Esophagus mucosa (tissue), 1 donor: ENCODE data around the gene BUD13. TPM values are rescaled to one million over a fixed set of nuclear protein-coding genes. Genes with fewer than 3 reads are reported as not detected.
"Not testable (repeated sequence)": the region's sequence is repeated elsewhere in the genome, so short reads cannot be mapped to it uniquely, and the experiment has no call there.

ENCODE experiments used
- ATAC-seq: fragments of 200-7000 bp; cut with Tn5 transposase; one replicate; pipeline ENCODE4 v1.9.1; 2020
- total RNA-seq: library from RNA; stranded (reverse); gene quantifications from one replicate; pipeline ENCODE4 v1.2.4, GENCODE V29; 2023
- donor health status: DM: yes; HTN: yes; CAD: no.

BUD13 gene, protein sequence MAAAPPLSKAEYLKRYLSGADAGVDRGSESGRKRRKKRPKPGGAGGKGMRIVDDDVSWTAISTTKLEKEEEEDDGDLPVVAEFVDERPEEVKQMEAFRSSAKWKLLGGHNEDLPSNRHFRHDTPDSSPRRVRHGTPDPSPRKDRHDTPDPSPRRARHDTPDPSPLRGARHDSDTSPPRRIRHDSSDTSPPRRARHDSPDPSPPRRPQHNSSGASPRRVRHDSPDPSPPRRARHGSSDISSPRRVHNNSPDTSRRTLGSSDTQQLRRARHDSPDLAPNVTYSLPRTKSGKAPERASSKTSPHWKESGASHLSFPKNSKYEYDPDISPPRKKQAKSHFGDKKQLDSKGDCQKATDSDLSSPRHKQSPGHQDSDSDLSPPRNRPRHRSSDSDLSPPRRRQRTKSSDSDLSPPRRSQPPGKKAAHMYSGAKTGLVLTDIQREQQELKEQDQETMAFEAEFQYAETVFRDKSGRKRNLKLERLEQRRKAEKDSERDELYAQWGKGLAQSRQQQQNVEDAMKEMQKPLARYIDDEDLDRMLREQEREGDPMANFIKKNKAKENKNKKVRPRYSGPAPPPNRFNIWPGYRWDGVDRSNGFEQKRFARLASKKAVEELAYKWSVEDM
- 9.1 TPM for total RNA-seq

DNA sequence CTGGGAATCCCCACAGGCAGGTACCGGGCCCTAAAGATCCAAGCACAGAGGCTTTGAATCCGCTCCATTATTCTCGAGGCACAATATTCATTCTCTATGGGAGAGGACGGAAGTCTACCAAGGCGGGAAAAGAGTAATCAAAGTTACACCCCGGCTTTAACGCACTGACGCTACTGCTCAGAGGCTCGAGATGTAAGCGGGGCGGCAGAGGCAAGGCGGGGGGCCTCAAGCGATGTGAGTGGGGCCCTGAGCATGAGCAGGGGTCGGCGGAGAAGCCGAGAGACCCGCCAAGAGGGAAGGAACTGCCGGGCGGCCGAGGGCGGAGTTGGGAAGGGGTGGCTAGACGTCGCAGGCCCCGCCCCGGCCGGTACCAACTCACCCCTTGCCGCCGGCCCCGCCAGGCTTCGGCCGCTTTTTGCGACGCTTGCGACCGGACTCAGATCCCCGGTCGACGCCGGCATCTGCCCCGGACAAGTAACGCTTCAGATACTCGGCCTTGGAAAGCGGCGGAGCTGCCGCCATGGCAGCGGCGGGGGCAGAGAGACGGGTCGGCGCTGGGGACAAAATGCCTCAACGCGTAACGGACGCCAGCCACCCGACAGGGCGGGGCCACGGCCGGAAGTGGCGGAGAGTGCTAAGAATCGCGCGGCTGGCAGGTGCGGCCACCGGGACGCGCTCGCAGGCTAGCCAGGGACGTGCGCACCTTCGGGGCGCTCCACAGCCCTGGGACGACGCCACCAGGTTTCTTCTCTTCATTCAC lies at the start of gene BUD13:
Gene BUD13 (minus strand): TSS at position 545 of the 760 bp plus-strand sequence. CDS start 23 bp downstream, at position 522.
- peak; percentile 94 for ATAC-seq

DNA sequence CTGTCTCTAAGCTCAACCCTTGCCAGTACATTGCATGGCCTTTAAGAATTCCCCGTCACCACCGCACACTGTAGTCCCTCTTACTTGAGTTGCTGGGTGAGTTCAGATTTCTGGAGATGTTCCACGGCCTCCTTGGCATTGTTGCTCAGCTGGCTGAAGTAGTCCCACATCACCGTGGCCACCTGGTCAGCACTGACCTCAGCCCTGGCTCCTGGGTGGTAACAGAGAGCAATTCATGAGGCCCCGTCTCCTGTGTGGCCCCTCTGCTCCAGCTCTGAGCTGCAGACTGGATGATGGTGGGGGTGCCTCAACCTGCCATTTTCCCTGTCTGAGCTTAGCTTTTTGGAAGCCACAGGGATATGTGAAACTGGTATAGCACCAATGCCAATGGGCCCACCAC lies 49.8 kb upstream of the BUD13 start:
- ATAC-seq: no peak

DNA sequence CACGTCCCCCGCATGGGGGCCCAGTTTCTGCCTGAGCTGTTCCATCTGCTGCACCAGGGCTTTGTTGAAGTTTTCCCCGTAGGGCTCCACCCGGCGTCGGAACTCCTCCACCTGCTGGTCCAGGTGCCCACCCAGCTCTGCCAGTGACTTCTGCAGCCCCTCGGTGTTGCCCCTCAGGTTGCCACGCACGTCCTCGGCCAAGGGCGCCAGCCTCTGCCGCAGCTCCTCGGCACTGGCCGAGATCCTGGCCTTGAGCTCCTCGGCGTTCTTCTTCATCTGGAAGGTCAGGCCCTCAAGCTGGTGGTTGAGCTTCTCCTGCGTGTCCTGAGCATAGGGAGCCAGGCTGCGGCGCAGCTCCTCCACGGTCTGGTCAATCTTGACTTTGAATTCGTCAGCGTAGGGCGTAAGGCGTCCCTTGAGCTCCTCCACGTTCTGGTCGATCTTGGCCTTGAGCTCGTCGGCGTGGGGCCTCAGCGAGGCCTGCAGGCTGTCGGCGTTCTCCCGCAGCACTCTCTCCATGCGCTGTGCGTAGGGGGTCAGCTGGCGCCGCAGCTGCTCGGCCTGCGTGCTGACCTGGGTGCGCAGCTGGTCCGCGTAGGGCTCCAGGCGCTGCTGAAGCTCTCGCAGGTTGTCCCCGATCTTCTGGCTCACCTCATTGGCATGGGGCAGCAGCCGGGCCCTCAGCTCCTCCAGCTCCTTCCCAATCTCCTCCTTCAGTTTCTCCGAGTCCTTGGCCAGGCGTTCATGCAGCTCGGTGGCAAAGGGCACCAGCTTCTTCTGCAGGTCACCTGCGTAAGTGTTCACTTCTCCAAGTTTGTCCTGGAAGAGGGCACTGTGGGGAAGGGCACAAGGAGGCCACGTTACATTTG lies 48.5 kb upstream of the BUD13 start:
- ATAC-seq: no peak

DNA sequence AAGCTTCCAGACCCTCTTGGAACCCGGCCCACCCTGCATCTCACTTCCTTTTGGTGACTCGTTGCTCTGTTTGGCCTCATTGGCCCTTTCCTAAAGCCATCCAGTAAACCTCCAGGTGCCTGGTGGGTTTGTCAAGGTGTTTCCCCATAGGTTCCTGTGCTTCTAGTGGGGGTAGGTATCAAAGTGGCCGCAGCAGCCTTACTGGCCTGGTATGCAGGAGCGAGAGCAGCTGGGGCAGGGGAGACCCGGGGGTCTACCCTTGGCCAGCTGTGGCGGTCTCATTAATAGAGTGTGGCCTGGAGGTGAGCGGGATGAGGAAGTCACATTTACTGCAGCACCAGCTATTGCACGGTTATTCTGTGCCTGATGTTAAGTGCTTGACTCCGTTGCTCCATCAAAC lies 46.3 kb upstream of the BUD13 start:
- ATAC-seq: no peak

DNA sequence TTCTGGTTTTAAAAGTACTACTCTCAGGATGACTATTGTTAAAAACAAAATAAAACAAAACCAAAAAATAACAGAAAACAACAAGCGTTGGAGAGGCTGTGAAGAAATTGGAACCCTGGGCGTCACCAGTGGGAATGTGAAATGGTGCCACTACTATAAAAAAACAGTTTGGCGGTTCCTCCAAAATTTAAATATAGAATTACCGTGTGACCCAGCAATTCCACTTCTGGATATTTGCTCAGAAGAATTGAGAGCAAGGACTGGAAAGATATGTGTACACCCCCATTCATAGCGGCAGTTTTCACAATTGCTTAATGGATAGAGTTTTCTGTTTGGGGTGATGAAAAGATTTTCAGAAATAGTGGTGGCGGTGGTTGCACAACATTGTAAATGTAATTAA lies 41.7 kb upstream of the BUD13 start:
- no peak for ATAC-seq

DNA sequence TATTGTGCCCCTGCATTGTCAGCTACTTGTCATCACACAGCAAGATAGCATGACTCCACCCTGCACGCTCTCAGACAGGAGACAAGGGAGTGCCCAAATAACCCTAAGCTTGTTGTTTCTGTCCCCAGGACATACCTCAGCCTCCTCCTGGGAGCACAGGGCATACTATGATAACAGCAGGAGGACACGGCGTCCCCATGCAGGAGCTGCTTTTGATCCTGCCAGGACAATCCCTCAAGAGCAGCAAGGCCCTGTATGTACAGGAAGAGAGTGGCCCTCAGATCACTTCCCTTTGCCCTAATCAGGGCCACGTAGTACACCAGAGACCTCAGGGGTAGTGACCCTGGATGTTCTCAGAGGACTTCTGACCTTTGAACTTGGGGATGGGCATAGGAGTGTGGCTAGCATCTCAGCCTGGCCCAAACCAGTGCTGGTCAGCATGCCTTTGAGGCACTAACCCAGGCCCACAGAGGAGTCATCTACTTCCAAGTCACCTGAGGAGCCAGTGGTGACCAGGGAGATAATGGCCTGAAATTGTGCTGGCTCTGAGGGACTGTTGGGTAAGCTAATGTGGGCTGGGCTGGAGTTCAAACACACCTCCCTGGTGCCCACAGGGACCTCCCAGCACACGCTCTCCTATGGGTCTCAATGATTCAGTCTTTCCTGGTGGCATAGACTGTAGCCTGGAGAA lies 41.1 kb upstream of the BUD13 start:
- ATAC-seq: no peak

DNA sequence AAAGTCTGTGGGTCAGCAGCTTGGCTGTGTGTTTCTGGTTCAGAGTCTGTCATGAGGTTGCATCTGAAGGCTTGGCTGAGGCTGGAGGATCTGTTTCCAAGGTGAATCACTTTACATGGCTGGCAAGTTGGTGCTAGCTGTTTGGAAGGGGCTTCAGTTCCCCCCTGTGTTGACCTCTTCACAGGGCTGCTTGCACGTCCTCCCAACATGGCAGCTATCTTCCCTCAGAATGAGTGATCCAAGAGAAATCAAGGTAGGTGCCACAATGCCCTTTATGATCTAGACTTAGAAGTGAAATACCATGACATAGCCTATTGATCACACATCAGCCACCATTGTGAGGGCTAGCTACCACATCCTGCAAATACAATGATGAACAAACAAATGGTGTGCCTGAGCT lies 40.4 kb upstream of the BUD13 start:
- ATAC-seq: no peak

DNA sequence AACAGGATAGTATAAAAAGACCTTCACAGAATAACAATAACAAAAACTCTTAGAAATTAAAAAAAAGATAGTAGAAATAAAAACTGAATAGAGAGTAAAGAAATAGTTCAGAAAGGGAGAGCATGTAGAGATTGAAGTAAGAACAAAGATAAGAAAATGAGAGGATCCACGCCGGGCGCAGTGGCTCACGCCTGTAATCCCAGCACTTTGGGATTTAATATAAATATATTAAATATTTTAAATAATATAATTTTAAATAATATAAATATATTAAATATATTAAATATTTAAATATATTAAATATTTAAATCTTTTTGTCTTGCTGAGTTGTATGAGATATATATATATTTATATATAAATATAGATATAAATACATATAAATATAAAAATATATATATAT lies 39.3 kb upstream of the BUD13 start:
- ATAC-seq: no peak

DNA sequence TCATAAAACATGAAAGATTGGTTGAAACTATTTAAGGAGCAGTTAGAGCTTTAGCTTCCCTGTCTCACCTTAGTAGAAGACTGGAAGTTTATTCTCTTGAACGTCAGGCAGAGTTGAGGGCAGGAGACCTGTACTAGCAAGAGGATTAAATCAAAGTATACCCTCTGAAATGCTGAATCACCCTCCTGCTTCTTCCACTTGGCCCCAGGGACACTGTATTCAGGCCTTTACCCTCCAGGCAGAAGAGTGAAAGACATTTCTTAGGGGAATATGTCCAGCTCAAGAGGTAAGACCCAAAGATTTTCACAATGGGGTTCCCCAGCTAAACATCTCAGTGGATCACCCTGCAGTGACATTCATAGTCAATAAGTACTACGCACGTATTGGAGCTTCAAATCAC lies 38.4 kb upstream of the BUD13 start:
- no peak for ATAC-seq

DNA sequence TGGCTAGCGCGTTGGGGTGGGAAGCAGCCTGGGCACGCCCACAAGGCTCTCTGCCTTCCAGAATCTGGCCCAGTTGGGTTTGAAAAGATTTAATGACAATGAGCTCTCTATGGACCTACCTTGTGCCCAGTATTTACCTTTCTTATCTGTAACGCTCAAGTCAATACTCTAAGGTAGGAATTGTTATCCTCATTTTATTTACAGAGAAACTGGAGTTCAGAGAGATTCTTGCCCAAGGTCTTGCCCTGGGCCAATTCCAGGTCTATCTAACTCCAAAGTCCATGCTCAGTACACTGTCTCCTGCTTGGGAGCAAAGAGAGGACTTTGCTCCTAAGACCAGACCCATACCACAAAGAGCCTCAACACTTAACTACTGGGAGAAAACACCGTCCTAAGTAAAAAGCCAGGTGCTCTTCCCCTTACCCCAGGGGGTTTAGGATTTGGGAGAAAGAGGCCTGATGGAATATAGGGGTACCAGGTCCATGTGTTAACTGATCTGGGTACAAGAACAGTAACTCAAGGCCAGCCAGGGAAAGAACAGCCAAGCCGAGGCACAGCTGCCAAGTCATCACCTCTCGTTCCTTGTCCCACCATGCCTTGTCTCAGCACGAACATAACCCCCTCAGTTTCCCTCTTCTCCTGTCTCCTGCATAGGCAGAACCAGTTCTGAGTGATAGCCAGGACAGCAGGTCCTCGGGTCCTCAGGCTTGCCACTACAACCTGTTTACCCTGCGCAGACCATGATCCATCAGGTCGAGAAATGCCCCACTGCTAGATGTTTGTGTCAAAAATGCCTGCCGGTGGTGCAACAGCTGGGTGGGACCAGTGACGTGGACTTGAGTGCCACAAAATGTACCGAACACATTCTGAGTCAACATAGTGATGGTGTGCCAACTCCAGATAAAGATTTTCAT lies 35.7 kb upstream of the BUD13 start:
- ATAC-seq: peak; percentile 18

DNA sequence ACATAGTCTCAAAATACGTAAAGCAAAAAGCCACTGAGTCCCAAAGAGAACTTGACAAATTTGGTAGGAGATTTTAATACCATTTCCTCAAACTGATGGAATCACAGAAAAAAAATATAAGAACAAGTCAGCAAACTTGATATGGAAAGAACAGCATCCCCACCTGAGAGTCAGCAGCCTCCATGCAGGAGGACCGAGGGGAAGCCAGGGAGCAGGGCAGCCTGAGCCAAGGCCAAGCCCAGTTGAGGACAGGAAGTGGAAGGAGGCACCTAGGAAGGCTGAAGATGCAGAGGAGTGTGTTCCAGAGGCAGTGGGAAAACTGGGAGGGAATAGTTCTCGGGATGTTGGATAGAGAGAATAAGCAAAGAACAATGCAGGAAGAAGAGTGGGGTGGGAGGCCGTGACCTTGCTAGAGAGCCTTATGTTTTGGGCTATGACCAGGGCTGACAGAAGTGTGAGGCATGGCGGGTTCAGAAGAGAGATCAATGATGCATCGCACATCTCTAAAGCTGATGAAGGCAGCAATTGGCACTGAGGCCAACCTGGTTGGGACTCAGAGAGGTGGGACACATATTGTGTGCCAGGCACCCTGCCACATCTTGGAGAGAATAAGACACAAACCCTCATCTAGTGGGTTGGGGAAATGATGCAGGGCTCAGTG lies 34.9 kb upstream of the BUD13 start:
- ATAC-seq: no peak

DNA sequence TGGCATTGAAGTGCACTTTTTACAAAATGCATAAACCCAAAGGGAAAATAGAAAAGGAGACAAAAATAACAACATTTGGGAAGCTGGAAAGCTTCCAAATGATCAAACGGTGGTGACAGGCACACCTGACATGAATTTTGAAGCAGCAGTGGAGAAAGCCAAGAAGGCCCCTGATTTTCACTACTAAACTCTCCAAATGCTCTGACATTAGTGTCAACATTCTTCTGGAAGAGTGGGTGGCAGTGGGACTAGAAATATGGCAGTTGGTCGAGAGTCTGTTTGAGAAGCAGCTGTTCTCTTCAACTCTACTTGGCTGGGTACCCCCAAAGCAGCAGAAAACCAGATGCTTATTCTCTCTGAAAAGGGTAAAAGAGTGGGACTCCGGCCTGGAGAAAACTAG lies 31.2 kb upstream of the BUD13 start:
- no peak for ATAC-seq

DNA sequence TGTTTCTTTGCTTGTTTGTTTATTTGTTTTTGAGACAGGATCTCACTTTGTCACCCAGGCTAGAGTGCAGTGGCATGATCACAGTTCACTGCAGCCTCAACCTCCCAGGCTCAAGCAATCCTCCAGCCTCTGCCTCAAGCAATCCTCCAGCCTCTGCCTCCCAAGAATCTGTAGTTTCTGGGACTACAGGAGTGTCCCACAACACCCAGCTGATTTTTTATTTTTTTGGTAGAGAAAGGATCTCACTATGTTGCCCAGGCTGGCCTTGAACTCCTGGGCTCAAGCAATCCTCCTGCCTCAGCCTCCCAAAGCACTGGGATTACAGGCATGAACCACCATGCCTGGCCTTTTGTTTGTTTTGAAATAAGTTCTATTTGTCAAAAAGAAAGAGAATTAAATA lies 28.9 kb upstream of the BUD13 start:
- not testable (repeated sequence) for ATAC-seq

DNA sequence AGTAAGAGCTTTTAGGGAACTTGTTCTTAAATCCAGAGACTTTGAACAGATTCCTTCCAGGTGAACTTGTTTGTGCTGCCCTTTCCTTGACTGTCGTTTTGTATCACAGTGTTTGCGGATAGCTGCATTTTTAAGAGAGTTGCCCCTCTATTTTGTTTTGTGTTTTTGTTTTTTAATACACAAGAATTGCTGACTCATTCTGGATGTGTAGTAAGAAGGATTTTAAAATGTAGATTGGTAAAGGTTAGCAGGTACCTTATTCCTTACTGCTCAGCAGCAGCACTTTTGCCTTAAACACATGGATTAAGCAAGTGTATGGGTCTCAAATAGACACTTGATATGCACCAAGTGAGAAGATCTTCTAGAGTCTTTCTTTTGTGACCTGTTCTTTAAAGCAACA lies 27.8 kb upstream of the BUD13 start:
- ATAC-seq: no peak

DNA sequence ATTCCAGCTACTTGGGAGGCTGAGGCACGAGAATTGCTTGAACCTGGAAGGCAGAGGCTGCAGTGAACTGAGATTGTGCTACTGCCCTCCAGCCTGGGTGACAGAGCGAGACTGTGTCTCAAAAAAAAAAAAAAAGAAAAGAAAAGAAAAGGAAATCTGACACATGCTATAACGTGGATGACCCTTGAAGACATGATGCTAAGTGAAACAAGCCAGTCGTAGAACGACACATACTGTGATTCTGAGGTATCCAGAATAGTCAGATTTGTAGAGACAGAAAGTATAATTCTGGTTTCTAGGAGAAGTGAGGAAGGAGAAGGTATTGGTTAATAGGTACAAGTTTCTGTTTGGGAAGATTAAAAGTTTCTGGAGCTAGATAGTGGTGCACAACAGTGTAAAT lies 25.6 kb upstream of the BUD13 start:
- ATAC-seq: no peak

DNA sequence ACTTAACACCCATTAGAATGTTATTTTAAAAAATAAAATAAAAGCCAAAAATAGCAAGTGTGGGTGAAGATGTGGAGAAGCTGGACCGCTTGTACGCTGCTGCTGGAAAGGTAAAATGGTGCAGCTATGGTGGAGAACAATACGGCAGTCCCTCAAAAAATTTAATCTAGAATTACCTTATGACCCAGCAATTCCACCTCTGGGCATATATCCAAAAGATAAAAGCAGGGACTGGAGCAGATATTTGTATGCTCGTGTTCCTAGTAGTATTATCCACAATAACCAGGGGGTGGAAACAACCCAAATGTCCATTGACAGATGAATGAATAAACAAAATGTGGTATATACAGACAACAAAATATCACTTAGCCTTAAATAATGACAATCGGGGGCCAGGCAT lies 25.0 kb upstream of the BUD13 start:
- no peak for ATAC-seq

DNA sequence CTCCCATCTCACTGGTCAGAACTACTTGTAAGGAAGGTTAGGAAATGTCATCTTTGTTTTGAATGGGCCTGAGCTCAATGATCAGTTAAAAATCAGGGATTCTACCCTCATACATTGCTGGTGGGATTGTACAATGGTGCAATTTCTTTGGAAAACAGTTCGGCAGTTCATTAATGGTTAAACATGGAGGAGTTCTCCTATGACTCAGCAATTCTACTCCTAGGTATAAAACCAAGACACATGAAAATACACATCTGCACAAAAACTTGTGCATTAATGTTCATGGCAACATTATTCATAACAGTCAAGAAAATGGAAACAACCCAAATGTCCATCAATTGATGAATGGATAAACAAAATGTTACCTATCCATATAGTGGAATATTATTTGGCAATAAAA lies 23.8 kb upstream of the BUD13 start:
- ATAC-seq: no peak

DNA sequence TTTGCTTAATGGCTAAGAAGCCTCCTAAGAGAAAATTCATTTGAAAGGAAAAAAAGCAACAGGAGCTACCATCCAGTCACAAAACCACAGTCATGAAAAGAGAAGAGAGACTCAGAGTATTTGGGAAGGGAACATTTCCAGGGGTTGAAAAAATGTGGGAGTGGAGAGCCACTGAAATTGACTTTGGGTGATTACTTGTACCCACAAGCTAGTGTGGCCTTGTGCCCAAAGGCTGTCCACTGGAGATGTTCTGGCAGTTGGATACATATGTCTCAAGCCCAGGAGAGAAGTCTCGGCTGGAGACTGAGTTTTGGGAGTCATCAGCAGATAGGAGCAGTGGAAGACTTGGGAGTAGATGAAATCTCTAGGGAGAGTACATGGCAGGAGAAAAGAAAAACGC lies 22.1 kb upstream of the BUD13 start:
- ATAC-seq: no peak

DNA sequence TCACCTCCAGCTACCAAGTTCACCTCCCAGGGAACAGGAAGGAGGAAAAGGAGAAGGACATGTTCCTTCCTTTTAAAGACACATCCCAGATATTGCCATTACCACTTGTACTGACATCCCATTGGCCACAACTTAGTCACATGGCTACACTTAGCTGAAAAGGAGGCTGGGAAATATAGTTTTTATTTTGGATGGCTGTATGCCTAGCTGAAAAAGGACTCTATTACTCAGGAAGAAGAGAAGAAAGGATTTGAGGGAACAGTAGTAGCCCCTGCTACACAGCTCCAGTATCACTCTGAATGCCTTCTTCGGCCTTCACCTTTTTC lies 20.9 kb upstream of the BUD13 start:
- ATAC-seq: peak; percentile 35
